ENCODE data around the gene LRRC10B. TPM values are rescaled to one million over a fixed set of nuclear protein-coding genes. Genes with fewer than 3 reads are reported as not detected.

The LRRC10B gene
- total RNA-seq, 1 experiment from 2014 or later: 0.39 TPM

DNA sequence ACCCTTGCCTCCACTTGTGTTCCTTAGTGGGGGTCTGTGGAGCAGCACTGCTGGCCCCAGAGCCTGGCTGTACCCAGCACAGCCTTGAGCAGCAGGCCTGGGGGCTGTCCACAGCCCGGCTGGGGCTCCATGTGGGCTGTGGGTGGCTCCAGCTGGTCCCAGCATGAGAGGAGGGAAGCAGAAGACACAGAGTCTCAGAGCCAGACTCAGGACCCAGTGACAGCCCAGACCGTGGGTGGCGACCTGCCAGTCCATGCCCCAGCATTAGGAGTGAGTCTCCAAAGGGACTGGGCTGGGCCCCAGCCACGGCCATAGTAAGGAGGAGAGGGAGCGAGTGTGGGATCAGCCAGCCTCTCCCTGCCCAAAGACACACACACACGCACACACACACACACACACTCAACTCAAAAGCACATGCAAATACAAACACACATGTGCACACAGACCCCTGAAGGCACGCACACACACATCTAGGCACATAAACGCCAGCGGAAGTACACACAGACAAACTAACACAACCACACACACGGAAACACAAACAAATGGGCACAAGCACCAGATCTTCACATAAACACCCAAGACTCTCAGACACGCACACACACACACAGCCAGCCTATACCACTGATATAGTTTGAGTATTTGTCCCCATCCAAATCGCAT, 16.7 kb upstream of the LRRC10B start:
- Histone ChIP-seq H2BK12ac (ENCODE audit: insufficient read length, low read depth, low read length) (no peak overlapping the region), H4K20me1 (ENCODE audit: control insufficient read depth, insufficient read depth, insufficient read length) (peaks cover 4% of the 10 kb centered on the region), H3K4ac (ENCODE audit: low read depth, low read length) (no peak overlapping the region), H3K56ac (ENCODE audit: insufficient read length, low read depth, low read length) (no peak overlapping the region), H3K79me1 (ENCODE audit: insufficient read depth, low read depth, low read length, poor library complexity, severe bottlenecking) (no peaks in the 10 kb centered on the region), H3K23ac (ENCODE audit: insufficient read length, low read depth, low read length) (no peak overlapping the region), H3K9me3 (ENCODE audit: control insufficient read depth, low read depth, low read length) (no peaks in the 10 kb centered on the region), H2AK5ac (ENCODE audit: insufficient read length, low read length) (no peak overlapping the region), H3K9ac (ENCODE audit: extremely low read depth, insufficient read length, low read length) (no peak overlapping the region), H3K27me3 (ENCODE audit: insufficient read depth, low read length) (no peaks in the 10 kb centered on the region), H3K27ac (ENCODE audit: insufficient read length, low read depth, low read length) (no peak overlapping the region), H2BK5ac (ENCODE audit: insufficient read length, low read length) (no peak overlapping the region), H3K4me1 (ENCODE audit: insufficient read depth, low read length) (peaks cover 3% of the 10 kb centered on the region; the same call in 1 of the 2 replicates), H2BK15ac (ENCODE audit: low read depth, low read length) (no peak overlapping the region), H4K5ac (ENCODE audit: insufficient read length, low read depth, low read length) (no peak overlapping the region), H3K23me2 (ENCODE audit: insufficient read length, low read depth, low read length, poor library complexity, severe bottlenecking) (no peaks in the 10 kb centered on the region), H4K91ac (ENCODE audit: insufficient read length, low read depth, low read length) (no peak overlapping the region), H2BK20ac (ENCODE audit: low read depth, low read length, poor library complexity, severe bottlenecking) (no peak overlapping the region), H3K79me2 (ENCODE audit: insufficient read depth, low read length) (no peaks in the 10 kb centered on the region), H2BK120ac (ENCODE audit: low read depth, low read length, poor library complexity, severe bottlenecking) (no peak overlapping the region), H3T11ph (ENCODE audit: low read length) (no peak overlapping the region), H4K8ac (replicated peaks; ENCODE audit: insufficient read length, low read depth, low read length) (no peak overlapping the region), H3K18ac (ENCODE audit: insufficient read length, low read depth, low read length) (no peak overlapping the region), H2AFZ (ENCODE audit: low read length) (no peak overlapping the region), H3K14ac (ENCODE audit: insufficient read depth, low read length) (no peak overlapping the region; the same call in 1 of the 2 replicates), H3K4me2 (ENCODE audit: insufficient read depth, insufficient read length, low read length) (no peak overlapping the region)
- Mint-ChIP-seq H3K27me3 (ENCODE audit: low read depth) (peaks cover 25% of the 10 kb centered on the region), H3K27ac (no peak overlapping the region), H3K9me3 (no peaks in the 10 kb centered on the region; a peak in 1 of 5 replicates), H3K36me3 (ENCODE audit: insufficient read depth in 1 of 3, low read depth in 3 of 3) (peaks cover 3 to 5% (median 4%) of the 10 kb centered on the region in 3 experiments; a peak in 6 of 7 replicates), H3K4me3 (no peak overlapping the region; a peak in 1 of 5 replicates), H3K4me1 (peaks cover 21 to 28% of the 10 kb centered on the region in 2 experiments)
- TF ChIP-seq, protein P1, sequence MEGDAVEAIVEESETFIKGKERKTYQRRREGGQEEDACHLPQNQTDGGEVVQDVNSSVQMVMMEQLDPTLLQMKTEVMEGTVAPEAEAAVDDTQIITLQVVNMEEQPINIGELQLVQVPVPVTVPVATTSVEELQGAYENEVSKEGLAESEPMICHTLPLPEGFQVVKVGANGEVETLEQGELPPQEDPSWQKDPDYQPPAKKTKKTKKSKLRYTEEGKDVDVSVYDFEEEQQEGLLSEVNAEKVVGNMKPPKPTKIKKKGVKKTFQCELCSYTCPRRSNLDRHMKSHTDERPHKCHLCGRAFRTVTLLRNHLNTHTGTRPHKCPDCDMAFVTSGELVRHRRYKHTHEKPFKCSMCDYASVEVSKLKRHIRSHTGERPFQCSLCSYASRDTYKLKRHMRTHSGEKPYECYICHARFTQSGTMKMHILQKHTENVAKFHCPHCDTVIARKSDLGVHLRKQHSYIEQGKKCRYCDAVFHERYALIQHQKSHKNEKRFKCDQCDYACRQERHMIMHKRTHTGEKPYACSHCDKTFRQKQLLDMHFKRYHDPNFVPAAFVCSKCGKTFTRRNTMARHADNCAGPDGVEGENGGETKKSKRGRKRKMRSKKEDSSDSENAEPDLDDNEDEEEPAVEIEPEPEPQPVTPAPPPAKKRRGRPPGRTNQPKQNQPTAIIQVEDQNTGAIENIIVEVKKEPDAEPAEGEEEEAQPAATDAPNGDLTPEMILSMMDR (conservative IDR thresholded peaks at IDR 0.05): no peak
- no peak for DNase-seq
- no CpG with 5 or more reads among the region's 12 CpGs for WGBS (ENCODE audit: extremely low coverage, insufficient read length, low lambda C conversion rate)
